DMS 273 (cell line): Measurements from ENCODE around the gene NAGLU.

Experiments
- DNase-seq: peaks from one replicate; lab custom pipeline; 2025; ENCODE audit not compliant: unreplicated experiment; lab: John Stamatoyannopoulos, UW

NAGLU gene

DNA sequence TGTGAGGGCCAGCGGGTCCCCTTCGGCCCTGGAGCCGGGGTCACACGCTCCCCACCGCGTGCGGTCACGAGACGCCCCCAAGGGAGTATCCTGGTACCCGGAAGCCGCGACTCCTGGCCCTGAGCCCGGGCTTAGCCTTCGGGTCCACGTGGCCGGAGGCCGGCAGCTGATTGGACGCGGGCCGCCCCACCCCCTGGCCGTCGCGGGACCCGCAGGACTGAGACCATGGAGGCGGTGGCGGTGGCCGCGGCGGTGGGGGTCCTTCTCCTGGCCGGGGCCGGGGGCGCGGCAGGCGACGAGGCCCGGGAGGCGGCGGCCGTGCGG lies at the start of gene NAGLU:
TSS of gene NAGLU (plus strand) at position 194 of the 324 bp plus-strand sequence. CDS start at position 226, 32 bp downstream.
- peak; percentile 97 for DNase-seq

DNA sequence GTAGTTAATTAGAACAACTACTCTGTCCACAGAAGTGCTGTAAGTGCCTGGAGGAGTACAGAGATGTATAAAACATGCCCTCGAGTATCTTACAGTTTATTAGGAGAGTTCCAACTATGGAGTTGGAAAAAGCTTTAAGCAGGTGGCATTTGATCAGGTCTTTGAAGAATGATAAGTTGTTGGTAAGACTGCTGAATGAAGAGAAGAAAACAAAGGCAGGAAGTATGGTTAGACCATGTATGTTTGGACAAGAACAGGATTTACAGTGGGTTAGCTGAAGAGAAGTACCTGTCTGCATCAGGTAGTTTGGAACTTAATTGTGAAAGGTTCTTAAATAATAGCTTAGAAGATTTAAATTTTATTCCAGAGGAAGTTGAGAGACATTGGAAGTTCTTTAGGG lies 48.0 kb upstream of the NAGLU start:
- DNase-seq = no peak

DNA sequence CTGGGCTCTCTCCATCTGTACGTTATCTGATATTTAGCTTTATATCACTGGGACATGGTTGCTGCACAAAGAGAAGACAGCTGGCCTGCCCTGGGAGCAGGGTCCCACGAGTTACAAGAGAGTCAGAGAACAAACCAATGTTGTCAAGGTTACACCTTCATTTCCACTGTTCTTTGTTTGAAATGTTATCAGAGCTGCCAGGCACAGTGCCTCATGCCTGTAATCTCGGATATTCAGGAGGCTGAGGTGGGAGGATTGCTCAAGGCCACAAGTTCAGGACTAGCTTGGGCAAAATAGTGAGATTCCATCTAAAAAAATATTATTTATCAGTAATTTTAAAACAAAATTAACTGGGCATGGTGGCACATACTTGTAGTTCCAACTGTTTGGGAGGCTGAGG lies 42.7 kb upstream of the NAGLU start:
- DNase-seq = peak; percentile 65

DNA sequence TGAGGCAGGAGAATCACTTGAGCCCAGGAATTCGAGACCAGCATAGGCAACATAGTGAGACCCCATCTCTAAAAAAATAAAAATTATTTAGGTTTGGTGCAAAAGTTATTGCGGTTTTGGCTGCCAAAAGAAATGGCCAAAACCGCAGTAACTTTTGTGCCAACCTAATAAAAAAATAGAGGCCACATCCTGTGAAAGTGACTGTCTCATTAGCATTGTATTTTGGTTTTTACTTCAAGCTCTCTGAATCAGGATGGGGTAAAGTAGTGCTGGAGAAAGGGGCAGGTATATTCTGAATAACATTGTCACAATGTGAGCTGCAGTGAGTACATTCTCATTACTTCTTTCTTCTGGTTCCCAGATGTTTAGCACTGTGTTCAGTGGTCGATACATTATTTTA lies 41.4 kb upstream of the NAGLU start:
- no peak for DNase-seq

DNA sequence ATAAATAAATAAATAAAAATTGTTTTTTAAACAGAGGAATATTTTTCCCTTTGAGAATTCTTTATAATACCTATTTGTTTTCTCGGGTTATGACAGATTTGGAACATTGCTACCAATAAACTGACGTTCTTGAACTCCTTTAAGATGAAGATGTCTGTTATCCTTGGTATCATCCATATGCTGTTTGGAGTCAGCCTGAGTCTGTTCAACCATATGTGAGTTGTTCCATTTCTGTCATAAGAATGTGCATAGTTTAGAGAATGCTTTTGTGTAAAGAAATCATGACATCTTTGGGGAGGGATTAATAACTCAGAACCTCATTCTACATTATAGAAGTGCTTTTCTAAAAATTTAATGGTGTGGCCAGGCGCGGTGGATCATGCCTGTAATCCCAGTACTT lies 37.2 kb upstream of the NAGLU start:
- DNase-seq = no peak

DNA sequence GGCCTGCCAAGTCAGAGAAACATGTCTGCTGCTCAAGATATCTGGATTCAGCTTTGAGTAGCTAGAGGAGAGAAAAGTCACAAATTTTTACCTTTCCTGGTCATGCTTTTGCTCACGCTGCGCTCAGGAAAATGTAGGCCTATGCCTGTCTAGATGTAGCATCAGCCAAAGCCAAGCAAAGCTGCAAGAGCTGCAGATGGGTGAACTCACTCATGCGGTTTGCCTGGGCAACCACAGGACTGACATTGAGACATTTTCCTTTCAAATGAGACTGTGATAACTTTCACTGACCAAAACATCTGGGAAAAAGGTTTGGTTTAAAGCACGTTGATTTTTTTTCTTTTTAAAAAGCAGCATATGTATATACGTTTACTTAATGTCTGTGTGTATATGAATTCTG lies 34.0 kb upstream of the NAGLU start:
- no peak for DNase-seq

DNA sequence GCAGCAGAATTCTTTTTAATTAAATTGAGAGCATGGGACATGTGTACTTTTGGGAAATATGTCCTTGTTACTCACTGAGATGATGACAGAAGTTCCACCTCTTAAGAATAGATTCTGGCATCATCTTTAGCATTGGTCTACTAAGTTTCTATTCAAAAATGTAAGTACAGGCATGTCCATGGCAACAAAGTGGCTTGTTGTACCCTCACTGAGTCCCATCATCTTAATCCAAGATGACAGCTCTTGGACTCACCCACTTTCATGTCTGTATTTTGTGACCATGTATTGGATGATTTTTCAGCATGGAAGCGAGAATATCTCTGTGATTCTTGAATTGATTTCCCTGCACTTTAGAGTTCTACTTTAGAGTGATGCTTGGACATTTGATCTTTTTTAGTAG lies 33.1 kb upstream of the NAGLU start:
- no peak for DNase-seq

DNA sequence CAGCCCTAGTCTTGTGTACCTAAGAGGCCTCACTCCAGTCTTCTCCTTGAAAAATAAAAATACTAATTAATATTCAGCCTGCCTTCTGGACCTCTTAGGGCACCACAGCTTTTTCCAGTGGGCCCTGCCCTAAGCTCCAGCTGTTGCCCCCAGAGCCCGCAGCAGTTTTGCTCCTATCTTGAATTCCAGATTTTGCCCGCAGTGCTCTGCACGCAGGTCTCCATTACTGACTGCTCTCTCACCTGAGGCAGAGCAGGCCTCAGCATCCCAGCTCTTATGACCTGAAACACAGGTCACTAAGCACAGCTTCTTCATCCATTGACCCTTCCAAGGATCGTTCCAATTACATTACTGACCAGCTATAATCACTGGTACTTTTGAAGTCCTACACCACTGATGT lies 28.4 kb upstream of the NAGLU start:
- no peak for DNase-seq

DNA sequence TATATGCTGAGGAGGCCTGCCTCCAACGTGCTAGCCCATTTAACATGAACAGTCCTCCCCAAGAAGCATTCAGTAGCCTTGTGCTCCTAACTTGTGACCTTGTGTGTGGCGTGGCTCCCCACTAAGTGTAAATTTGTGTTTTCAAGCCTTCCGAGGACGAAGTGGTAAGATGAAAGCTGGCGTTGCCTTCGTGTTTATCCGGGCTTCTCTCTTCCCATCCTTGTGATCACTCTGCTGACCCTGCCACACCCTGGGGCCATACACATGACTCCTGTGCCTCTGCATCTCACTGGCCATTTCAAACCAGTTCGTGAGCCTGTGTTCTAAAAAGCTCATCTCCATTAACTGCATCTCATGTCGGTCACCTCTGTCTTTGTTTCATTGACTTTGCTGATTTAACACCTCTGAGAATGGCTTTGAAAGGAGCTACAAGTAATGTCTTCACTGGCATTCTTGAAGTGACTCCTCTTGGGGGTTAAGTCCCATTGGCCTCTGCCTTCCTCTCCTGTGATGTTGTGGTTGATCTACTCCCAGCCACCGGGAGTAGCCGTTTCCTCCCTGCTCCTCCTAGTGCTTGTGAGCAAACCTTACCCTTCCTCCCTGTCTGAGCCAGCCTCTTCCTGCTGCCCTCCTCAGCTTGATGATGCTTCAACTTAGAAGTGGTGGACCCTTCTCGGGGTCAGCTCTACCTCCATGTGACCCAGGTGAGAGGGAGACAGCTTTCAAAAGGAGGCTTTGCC lies 27.4 kb upstream of the NAGLU start:
- DNase-seq = no peak

DNA sequence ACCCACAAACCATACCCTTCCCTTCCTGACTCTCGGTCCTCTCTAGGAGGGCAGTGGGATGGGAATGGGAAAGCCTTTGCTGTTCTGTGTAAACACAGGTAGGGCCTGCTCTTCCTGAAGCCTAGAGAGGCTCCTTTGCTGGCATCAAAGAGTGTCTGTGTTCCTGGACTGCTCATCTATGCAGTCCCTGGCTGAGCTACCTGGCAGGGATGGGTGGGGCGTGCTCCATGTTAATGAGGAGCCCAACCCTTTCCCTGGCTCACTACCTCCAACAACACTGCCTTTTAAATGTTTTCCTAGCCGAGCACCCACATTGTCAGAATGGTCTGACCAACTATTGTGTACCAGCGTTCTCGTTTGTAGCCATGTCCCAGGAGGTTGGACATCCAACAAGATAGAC lies 26.6 kb upstream of the NAGLU start:
- no peak for DNase-seq

DNA sequence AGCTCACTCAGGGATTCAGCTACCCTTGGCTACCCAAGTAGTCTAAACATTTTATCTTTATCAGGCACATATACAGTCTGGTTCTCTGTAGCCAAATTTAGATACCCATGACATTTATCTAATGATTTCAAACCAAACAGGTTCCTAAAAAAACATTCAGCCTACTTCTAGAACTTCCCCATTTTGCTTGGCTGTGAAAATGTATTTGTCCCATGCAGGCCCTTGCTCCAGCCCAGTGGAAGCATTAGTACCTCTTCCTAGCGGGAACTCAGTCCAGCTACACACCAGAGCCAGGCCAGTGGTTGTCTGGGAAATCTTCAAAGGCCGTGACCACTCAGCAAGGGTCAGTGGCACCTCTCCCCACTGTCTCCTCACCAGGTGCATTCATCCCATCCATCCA lies 26.2 kb upstream of the NAGLU start:
- no peak for DNase-seq

DNA sequence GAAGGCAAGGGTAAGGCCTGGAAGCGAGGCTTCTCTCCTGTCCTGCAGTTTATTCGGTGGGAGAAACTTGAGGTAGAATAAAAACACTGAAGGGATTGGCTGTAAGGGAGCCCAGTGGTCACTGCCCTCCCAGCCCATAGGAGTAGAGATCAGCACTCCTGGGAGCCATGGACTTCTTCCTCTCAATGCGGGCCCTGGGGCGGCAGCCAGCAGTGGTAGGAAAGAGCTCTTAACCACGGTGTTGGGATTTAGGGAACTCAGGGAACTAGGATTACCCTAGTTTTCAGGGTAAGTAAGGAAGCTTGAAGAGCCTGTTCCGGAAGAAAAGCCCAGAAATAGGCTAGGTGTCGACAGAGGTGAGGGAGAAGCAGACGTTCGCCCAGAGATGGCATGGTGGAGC lies 23.8 kb upstream of the NAGLU start:
- DNase-seq = no peak

DNA sequence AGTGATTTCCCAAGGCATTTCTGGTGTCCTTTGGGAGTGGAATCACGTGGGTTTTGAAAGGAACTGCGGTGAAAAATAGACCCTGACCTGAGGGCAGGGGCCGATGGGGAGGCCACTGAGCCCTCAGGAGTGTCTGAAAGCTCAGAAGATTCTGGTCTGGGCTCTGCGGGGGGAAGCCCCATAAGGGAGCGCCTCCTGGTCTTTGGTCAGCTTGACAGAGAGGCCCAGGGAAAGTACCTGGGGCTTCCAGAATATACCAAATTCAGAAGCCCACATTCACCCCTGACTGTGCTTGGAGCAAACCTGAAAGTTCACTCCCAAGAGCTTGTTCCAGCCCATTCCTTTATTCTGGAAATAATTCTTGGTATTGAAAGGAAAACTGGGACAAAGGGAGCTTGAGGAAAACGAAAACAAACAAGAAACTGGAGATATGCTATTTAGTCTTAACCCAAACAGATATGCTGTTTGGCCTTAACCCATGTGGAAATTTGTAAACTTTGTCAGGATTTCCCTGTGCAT lies 23.2 kb upstream of the NAGLU start:
- no peak for DNase-seq

DNA sequence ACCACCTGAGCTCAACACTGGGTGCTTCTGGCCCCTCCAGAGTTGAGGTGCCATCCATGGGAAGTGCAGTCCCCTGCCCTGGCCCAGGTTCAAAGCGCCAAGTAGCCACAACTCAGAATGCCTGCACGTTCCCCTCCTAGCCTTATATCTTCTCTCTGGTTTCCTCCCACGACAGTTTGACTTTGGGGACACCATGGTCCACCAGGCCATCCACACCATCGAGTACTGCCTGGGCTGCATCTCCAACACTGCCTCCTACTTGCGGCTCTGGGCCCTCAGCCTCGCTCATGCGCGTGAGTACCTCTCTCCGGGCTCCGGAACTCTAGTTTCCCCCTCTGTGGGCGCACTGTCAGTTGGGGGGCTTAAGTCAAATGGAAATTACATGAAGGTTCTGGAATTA lies 22.4 kb upstream of the NAGLU start:
- no peak for DNase-seq

DNA sequence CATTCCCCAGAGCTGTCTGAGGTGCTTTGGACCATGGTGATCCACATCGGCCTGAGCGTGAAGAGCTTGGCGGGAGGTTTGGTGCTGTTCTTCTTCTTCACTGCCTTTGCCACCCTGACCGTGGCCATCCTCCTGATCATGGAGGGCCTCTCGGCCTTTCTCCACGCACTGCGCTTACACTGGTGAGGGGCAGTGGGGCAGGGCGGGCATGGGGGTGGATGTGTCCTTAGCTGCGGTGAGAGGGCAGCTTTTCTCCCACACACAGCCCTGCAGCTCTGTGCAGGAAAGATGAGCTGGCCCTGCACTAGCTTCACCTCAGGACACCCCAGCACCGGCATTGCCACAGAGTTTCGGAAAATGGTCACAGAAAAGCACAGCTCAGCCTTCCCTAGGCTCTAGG lies 21.8 kb upstream of the NAGLU start:
- DNase-seq = no peak

DNA sequence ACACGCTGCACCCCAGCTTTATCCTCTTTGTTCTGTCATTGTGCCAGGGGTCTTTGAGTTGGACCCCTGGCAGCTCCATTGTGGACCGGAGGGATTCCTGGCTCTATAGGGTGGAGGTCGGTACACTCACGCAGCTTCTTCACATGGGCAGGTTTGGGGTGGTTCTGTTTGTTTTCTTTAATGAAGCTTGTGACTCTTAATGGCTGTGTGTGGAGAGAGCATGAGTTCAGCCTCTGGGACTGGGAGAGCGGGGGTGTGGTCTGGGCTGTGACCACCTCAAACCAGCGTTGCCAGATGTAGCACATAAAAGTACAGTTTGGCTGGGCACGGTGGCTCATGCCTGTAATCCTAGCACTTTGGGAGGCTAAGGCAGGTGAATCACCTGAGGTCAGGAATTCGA lies 21.2 kb upstream of the NAGLU start:
- no peak for DNase-seq

DNA sequence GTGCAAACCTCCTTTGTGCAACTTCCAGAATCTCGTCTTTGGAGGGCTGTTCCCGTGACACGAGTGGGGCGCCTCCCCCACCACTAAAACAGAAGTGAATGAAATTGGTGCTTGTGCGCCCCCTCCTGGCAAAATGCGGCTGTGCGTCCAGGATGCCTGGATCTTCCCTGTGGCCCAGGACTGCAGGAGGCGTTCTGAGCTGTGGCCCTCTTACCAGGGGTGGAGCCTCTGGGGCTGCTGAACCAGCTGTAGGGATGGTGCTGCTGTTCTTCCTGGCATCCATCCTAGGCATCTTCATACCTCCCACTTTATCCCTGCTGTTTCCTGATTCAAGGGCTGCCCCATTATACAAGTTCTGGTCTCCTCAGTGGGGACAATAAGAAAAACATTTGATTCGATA lies 18.5 kb upstream of the NAGLU start:
- peak; percentile 94 for DNase-seq

DNA sequence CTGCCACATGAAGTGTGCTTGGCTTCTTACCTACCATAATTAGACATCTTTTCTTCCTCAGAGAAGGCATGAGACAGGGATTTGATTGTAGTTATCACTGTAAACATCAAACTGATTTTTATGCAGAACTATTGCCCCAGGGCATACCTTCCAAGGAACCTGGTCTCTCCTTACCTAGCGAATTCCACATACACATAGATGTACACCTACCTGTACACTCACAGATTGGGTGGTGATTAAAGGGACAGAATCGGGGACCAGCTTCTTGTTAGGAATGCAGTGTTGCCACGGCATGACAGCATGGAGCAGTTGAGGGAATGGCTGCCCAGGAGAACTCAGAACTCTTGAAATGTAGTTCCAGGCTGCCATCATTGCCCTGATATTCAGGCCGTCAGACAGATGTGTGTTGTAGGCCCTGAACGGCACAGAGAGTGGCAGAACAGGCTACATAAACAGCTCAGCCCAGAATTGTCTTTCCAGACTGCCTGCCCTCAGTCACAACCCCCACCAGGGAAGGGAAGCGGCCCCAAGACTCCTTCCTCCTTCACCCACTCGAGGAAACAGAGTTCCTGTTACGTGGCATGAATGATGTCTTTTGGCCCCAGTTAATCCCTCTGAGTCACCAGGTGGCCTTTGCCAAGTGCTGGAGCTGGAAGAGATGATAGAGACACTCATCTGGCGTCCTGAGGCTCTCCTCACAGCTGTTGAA lies 17.8 kb upstream of the NAGLU start:
- peak; percentile 88 for DNase-seq

DNA sequence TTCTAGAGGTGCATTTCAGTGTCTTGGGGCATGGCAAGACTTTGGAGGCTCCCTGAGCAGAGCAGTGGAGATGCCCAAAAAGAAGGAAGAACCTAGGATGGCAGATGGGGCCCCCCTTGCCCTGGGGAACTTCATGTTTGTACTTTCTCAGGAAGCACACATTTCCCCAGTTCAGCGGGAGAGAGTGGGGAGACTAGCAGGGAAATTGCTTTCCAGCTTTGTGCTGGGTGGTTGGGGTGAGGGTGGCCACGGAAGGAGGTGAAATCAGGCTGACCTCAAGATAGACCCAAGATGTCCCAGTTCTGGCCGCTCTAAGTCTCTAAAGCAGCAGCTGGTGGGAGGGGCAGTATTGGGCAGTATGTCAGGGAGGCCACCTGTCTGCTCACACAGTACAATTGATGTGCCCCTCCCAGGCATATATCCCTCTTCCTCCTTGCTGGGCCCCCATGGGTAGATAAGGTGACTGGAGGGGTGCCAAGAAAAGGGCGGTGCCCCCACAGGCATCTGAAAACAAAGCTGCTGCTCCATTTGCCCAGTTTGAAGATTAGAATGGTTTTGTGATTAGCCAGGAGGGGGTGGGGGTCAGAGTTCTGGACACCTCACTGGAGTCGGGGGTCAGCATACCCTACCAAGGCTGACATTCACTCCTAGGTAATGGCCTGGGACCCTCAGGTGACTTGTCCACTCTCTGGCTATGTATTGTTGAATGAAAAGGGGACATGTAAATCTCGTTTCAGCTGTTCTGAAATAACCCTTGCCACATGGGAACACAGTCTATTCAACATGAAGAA lies 17.1 kb upstream of the NAGLU start:
- DNase-seq = peak; percentile 92

DNA sequence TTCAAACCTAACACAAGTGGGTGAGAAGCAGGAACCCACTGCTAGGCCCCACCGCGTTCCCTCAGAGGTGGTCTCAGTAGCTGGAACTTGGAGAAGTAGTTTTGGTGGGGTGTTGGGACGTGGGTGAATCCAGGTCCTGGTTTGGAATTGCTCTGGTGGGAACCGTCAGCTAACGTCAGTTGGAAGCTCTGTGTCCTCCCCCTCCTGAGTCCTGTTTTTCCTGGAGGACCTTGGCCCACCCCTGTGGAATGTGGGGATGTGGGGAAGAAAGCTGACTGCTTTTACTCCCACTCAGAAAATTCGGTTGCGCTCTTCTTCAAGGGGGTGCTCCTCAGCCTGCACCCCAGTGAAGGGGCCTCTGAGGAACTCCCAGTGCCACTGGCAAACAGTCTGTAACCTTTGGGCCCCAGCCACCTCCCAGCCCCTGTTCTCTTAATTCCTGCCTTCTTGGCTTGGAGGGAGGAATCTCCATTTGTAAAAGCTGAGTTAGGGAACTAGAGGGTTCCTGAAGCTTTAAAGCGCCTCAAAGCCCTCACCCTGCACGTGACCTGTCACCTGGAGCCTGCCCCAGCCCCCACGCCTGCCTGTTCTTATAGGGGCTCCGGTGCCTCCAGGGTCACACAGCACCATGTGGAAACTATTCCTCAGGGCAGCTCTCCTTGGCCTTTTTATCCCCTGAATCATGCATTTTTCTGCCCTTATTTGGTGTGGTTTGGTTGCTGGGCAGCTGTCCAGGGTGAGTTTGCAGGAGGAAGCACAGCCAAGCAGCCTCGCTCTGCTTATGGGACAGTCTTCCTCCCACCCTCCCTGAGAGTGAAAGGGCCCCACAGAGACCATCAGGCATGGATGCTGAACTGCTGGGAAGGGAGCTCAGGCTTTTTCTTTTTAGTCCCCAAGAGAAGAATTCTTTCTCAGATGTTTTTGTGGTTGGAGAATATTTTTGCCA lies 16.2 kb upstream of the NAGLU start:
- DNase-seq = peak; percentile 77

DNA sequence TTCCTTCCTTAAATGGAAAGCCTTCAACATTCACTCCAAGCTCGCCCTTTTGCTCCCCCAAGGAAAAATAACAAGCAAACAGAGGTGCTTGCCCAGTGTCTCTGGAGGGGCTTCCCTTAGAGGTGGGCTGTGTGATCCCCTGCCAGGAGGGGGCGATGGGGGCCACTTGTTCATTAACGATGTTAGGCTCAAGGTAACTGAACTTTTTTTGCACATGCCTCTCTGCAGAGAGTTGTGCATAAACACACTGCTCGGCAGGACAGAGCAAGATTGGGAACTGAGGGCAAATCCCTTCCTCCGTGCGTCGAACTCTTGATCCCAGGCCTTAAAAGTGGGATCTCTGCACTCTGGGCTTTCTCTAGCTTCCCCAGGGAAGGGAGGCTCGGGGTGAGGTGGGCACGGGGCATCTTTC lies 15.5 kb upstream of the NAGLU start:
- peak; percentile 53 for DNase-seq
